GM19025 (cell line): ENCODE measurements around the gene TNK2.

Experiments
- ATAC-seq: cut with Tn5 transposase; IDR thresholded peaks from one replicate; pipeline ENCODE4 v1.9.1; 2021; ENCODE audit warnings: mild to moderate bottlenecking, low read depth, moderate library complexity; ENCODE audit not compliant: unreplicated experiment

Gene TNK2

DNA sequence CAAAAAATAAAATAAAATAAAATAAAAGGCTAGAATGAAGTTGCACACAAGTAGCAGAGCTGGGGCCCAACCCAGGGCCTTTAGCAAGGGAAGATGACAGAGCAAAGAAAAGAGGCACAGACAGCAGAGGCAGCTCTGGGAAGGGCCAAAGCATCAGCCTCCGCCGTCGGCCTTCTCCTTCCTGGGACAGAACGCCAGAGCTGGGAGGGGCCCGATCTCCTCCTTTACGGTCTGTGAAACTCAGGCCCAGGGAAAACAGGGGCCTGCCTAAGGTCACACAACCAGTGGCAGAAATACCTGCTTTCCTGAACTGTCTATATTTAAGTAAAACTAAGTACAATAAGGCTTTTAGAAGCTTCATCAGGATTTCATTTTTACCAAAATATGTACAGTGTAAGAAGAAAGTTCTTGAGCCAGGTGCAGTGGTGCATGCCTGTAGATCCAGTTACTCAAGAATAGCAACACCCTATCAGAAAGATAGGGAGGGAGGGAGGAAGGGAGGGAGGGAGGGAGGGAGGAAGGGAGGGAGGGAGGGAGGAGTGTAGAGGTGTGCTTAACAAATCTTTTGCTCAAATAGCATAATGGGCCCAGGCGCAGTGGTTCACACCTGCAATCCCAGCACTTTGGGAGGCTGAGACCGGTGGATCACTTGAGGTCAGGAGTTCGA, 53.6 kb downstream of the TNK2 start:
- no peak for ATAC-seq

DNA sequence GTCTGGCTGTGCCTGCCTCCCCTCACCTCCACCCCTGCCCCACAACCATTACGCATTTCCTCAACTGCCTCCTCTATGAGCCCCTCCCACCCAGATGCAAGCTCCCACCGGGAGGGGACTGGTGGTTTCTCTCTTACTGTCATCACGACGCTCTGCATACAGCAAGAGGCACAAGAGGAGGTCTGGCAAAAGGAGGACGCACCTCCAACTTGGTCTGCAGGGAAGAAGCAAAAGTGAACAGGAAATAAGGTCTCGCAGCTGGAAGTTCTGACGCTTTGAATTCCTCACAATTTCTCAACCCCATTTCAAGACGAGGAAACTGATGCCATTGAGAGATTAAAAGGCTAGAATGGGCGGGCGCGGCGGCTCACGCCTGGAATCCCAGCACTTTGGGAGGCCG, 54.4 kb downstream of the TNK2 start:
- ATAC-seq: no peak

DNA sequence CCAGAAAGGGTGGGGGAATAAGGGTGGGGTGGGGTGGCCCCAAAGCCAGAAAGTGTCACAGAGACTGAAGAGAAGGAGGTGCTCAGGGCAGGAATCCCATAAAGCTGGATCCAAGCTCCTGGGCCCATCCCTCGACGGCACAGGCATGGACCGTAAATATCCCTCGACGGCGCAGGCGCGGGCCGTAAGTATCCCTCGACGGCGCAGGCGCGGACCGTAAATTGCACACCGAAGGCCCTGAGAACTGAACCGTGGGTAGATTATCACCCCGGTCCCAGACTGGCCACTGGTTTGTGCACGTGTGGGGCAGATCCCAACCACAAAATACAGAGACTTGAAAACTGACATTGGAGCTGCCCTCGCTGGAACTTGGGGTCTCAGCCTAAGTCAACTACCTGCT, 55.3 kb downstream of the TNK2 start:
- no peak for ATAC-seq

DNA sequence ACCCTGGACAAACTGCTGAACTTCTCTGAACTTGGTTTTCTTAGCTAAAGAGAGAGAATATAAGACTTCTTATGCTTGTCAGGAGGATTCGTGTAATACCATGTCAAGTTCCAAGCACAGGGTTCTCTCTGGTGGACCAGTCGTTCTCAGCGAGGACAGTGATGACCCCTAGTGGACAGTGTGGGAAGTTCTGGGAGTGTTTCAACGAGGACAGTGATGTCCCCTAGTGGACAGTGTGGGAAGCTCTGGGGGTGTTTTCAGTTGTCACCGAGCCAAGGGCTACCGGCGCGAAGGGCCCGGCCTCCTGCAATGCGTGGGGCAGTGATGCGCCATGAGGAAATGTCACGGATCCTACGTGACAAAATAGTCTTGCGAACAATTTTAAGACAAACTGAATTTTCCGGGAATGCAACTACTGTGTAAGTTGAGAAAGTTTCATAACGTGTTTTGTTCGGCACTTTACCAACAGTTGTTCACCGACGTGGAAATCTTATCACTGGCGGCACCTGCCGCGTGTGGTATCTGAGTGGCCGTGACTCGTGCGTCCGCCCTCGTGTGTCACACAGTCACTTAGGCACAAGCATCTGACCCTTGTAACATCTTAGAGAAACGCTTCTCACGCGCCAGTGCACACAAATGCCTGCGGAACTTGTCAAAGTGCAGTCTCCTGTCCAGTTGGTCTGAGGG, 57.4 kb downstream of the TNK2 start:
- ATAC-seq: peak; percentile 69

DNA sequence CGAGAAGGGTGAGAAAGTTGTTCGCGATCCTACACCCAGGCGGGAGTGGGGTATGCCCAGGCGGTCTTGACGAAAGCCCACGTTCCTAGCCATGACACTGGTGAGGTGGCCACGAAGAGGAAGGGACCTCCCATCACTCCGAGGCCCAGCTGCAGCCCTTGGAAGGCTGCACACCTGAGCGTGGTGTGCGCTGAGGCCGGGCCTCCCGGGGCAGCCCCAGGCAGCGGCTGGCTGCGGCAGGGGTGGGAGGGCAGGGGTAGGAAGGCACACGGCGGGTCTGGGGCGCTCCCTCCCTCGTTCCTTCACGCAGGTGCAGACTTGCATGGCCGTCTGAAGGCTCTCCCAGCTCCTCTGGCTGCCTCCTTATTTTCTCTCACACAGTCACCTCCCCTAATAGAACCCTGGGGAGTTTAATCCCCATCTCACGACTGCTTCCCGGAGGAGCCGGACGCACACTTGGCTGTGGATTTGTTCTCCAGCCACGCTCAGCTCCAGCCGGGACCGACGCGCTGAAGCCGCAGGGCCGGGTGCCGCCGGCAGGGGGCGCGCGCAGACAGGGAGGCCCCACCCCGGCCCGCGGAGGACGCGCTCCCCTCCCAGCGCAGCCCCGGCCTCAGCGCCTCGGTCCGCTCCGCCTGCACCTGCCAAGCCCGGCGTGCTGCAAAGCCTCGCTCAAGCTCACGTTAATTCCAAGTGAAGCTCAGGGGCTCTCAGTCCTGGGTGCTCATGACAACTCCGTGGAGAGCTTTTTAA, 58.9 kb downstream of the TNK2 start:
- no peak for ATAC-seq

DNA sequence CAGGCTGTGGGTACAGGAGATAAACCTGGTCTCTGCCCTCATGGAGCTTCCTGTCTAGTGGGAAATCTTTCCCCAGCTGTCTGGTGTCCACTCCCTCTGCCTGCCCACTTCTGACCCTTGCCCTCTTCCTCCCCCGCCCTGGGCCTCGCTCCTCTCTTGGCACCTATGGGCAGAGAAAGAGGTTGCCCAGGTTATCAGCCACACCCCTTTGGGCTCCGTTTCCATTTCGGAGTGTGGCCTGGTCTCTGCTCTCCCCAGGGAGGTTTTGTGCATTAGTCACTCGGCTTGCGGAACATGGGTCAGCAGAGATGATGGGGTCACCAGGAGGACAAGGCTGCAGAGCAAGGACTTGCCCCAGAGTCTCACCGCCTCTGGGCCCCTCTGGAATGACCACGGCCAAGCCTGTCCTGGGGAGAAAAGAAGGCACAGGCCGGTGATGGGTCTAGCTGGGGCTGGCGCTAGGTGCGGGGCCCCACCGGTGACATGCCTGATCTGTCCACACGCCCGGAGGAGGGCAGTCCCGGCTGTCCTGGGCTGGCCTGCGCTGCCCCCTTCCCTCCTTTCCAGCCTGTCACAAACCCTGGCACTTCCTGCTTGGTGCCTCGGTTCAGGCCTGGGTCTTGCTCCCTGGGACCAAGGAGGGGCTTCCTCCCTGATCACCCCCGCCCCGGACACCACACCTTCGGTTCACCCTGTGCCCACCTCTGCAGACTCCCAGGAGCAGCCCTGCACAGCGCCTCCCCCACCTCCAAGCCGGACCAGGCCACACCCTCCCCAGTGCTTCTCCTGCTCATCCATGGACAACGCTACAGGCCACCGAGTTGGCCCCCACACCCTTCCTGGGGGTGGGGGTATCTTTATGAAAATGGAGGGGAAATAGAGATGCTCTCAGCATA, 61.0 kb downstream of the TNK2 start:
- ATAC-seq: no peak

DNA sequence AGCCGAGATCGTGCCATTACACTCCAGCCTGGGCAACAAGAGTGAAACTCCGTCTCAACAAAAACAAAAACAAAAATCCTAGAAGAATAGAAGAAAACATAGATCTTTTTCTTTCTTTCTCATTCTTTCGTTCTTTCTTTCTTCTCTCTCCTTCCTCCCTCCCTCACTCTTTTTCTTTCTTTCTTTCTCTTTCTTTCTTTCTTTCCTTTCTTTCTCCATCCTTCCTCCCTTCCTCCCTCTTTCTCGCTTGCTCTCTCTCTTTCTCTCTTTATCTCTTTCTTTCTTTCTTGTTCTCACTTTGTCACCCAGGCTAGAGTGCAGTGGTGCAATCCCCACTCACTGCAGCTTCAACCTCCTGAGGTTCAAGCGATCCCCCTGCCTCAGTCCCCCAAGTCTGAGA, 62.9 kb downstream of the TNK2 start:
- ATAC-seq: no peak

DNA sequence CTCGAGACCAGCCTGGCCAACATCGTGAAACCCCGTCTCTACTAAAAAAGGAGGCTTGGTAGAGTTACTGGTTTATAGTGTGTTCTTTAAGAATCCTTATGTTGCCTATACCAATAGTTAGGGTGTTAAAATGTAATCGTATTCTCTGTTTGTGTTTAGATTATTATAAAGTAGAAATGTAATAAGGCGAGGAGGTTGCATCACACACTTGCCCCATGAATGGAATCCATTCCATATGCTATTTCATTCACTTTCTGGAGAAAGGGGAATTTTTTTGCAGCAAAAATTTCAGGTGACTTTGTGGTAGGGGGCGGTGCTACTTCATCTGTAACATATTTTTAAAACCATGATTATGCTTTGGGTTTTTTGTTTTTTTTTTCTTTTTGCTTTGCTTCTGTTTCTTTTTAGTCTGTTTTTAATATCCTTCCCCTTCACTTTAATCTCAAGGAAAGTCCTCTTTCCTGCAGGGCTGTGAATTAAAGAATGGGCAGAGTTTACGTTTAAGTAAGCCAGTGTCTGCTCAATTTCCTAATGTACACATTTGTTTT, 63.6 kb downstream of the TNK2 start:
- ATAC-seq: no peak

DNA sequence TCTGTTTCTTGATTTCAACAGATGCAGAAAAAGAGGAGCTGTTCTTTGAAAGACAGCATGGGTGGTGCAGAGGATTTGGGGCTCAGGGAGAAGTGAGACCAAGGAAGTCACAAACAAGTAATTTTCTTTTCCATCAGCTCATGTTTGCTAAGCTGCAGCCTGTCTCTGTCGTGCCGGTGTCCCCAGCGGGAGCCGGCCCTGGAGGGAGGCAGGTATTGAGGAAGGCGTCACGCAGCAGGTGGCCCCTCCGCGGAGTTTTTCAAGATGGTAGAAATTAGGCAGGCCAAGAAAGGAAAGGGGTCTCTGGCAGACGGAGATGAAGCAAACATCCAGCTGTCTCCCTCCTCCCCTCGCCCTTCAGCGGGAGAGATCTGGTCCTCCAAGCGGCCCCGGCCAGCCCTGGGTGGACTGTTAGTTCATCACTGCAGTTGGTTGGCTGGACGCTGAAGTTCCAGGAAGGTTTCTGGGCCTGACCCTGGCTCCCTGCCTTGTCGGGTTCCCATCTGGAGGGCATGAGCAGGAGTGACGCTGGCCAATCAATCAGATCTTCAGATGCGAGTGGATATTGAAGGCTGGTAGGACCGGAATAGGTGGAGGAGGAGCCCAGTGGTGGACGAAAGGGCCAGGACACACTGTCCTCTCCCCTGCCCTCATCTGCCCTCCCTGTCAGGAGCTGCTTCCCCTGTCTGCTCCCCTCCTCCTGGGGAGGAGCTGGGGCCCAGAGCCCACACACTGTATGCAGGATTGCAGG, 68.9 kb downstream of the TNK2 start:
- ATAC-seq: no peak

DNA sequence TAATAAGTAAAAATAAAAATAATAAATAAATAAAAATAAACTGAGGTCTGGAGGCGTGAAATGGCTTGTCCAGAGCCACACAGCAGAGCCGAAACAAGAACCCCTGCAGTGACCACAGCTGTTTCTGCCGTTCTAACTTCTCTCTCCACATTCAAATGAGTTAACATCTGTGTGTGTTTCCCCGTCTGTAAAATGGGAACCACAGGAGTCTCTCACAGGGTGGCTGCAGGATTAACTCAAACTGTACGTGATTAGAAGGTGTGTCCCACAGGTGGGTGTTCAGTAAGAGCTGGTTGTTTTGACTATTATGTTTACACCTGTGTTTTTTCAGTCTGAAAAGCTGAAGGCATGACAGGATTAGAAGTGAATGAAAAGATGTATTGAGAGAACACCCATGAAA, 69.6 kb downstream of the TNK2 start:
- ATAC-seq: peak; percentile 76

DNA sequence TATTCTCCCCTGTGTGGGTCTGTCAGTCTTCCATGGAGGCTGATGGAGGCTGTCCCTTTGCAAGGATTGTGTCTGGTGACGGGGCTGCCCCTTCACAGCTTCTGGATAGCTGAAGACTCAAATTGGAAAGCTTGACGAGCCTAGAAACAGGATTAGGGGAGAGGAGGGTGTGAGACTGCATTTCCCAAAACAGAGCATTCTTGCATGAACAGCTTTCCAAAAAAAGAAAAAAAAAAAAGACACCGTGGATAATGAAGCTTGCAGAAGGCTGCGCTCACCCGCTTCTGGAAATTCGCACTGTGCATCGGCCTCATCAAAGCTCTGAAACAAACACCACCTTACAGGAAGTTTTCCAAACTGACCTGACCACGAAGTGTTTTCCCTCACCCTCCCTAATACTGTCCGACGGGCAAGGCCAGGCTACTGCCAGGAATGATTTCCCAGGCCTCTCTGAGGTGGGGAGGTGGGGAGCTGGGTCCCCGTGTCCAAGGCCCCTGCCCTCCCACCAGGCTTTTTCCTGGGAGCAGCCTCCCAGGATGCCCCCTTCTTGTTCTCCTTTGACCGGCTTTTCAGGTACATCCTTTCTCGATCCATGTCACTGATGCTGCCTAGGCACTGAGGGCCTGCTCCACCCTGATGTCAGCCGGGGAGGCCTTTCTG, 71.7 kb downstream of the TNK2 start:
- ATAC-seq: no peak

DNA sequence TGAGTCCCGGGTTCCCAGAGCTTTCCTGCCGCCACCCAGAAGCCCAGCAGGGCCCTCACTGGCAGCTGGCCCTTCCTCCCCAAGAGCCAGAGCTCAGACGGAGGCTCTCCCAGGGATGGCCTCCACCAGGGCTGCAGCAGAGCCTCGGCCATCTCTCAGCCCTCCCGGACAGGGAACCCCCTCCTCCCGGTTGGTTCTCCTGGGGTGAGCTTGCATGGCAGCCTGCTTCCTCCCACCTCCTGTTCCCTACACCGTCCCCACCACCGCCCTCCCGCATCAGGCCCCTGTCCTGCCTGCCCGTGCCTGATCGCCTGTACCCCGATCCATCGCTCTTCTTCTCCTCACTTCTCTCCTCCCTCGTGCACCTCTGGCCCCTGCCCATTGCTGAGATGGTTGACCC, 72.6 kb downstream of the TNK2 start:
- no peak for ATAC-seq

DNA sequence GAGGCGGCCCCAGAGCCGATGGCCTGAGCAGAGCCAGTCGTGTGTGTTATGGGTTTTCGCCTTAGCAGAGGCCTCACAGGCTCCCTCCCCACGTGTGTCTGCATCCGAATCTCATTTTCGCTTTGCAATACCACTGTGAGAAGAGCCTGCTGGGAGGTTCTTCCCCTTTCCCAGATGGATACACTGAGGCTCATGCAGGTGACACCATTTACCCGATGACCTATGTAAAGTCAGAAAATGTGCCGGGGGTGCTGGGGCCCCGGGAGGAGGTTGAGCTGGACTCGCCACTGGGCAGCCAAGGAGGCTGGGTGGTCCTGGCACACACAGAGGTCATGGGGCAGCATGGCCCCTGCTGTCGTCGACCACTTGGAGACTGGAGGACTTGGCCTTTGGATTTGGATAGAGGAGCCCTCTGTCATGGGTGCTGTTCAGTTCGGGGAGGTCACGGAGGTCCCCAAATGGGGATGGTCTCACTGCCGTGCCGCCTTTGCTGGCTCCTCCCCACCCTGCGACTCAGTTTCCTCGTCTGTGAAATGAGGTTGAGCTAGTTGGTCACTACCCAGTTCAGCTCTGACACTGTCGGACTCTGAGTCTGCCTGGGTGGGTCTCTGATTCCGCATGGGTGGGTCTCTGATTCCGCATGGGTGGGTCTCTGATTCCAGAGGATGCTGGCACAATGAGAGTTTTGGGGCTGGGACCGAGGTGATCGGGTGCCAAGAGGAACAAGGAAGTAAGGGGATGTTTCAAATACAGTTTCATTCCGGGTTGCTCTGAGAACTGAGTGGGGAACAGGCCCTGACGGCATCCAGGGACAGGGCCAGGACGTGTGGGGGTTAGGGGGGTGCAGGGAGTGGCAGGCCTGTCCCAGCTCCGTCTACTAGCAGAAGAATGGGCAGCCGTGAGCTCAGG, 73.4 kb downstream of the TNK2 start:
- ATAC-seq: no peak

DNA sequence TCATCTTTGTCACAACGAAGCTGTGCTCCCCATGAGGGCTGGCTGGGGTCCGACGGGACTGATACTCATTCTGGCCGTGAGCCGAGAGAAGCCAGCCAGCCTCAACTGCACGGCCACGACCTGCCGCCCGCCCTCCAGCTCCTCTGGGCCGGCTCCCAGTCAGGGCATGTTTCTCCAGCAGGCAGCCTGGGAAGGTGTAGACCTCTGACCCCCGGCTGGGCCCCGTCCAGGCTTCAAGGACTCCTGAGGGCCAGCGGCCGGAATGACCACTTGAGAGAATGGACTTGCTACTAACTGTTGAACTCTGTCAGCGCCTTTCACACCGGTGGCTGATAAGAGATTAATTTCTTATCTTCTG, 78.5 kb downstream of the TNK2 start:
- no peak for ATAC-seq

DNA sequence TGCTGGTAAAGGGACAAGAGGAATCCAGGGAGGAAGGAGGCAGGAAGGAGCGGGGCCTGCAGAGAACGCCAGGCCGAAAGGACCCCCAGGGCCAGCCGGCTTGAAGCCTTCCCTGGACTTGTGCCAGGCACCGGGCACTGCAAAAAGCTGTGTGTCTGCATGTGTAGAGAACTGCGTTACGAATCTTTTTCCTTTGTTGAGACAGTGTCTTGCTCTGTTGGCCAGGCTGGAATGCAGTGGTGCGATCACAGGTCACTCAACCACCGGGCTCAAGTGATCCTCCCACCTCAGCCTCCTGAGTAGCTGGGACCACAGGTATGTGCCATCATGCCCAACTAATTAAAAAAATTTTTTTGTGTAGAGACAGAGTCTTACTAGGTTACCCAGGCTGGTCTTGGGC, 79.6 kb downstream of the TNK2 start:
- no peak for ATAC-seq

DNA sequence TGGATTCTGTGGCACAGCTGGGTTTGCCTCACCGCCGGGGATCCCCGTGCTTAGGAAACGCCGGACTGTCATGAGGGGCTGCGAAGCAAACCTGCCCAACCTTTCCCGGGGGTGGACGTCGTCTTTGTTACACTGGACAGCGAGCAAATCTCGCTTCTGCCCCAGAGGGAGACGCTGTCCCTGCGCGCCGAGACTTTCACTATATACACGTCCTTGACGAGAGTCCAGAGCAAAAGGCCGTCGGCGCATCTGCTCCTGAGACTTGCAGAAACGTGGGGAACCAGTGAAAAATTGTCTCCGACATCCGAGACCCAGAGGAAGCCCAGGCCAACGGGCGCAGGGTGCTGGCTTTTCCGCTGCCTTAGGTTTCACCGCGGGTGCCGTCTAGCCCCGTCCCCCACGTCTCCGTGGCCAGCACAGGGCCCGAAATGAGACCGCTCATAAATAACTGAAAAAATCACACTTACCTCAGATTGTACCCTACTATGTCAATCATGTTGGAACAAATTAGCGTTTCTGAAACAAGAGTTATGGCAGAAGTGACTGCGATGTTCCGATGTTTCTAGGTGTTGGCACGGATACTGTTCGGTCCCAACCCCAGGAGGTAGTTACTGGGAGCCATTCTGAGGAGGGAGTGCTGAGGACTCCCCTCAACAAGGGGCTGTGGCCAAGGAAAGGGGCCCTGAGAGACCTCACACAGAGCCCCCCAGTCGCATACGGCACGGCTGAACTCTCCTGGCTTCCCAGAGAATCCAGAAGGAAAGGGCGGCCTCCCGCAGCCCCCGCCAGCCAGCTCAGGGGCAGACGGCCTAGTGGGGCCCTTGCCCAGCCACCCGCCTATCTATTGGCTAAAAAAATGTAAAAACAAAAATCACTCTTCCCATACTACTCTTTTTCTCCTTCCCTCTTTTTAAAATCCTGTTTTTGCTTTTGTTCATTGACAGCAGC, 82.2 kb downstream of the TNK2 start:
- no peak for ATAC-seq

DNA sequence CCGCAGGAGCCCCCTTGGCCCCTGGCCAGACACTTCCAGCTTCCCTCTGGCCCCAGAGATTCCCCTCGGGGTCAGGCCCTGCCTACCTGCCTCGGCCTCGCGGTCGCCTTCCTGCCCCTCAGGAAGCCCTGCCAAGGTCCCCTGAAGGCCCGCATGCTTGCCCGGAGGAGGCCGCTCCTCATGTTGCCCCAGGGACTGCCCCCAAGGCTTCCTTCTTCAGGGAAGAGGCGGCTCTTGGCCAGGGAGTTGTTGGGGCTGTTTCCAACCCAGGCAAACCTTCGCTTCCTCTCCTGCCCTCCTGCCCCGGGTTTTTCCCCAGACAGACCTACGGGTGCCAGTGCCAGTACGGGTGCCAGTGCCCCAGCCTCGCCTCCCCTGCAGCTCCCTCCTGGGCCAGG, 83.2 kb downstream of the TNK2 start:
- ATAC-seq: no peak
